ENCODE measurements around the gene OPA1.

OPA1 gene

GRCh38 chr3:193641440-193641775 lies 48.4 kb downstream of the OPA1 start:
- in situ Hi-C loops (cut with MboI; ENCODE audit: low sequenced_read_pairs) = no loop called here

- in situ Hi-C loops (cut with MboI; ENCODE audit: low sequenced_read_pairs) = no loop called here
These were observed 52.8 kb downstream of the OPA1 start for GRCh38 chr3:193645806-193646205.

GRCh38 chr3:193648542-193649076 lies 55.6 kb downstream of the OPA1 start:
- in situ Hi-C loops (cut with MboI; ENCODE audit: low sequenced_read_pairs) = no loop called here

- in situ Hi-C loops (cut with MboI; ENCODE audit: low sequenced_read_pairs) = loop anchor here (25.0 kb wide), 1 partner anchor 662 kb away; no protein-coding TSS in a partner anchor
These were observed 57.6 kb downstream of the OPA1 start for GRCh38 chr3:193650585-193650984.

GRCh38 chr3:193655831-193656433 lies 62.9 kb downstream of the OPA1 start:
- in situ Hi-C loops (cut with MboI; ENCODE audit: low sequenced_read_pairs) = loop anchor here (25.0 kb wide), 1 partner anchor 656 kb away; no protein-coding TSS in a partner anchor

GRCh38 chr3:193656445-193656844 lies 63.4 kb downstream of the OPA1 start:
- in situ Hi-C loops (cut with MboI; ENCODE audit: low sequenced_read_pairs) = loop anchor here (25.0 kb wide), 1 partner anchor 656 kb away; no protein-coding TSS in a partner anchor

- in situ Hi-C loops (cut with MboI; ENCODE audit: low sequenced_read_pairs) = loop anchor here (25.0 kb wide), 1 partner anchor 655 kb away; no protein-coding TSS in a partner anchor
These were observed 63.9 kb downstream of the OPA1 start for GRCh38 chr3:193656878-193657282.

GRCh38 chr3:193660171-193660570 lies 67.2 kb downstream of the OPA1 start:
- in situ Hi-C loops (cut with MboI; ENCODE audit: low sequenced_read_pairs) = loop anchor here (25.0 kb wide), 1 partner anchor 652 kb away; no protein-coding TSS in a partner anchor

GRCh38 chr3:193660698-193661411 lies 67.8 kb downstream of the OPA1 start:
- in situ Hi-C loops (cut with MboI; ENCODE audit: low sequenced_read_pairs) = loop anchor here (25.0 kb wide), 1 partner anchor 651 kb away; no protein-coding TSS in a partner anchor

- in situ Hi-C loops (cut with MboI; ENCODE audit: low sequenced_read_pairs) = loop anchor here (25.0 kb wide), 1 partner anchor 649 kb away; no protein-coding TSS in a partner anchor
These were observed 69.8 kb downstream of the OPA1 start for GRCh38 chr3:193662757-193663322.

GRCh38 chr3:193665370-193665989 lies 72.5 kb downstream of the OPA1 start:
- in situ Hi-C loops (cut with MboI; ENCODE audit: low sequenced_read_pairs) = loop anchor here (25.0 kb wide), 1 partner anchor 647 kb away; no protein-coding TSS in a partner anchor

- in situ Hi-C loops (cut with MboI; ENCODE audit: low sequenced_read_pairs) = loop anchor here (25.0 kb wide), 1 partner anchor 638 kb away; no protein-coding TSS in a partner anchor
These were observed 80.8 kb downstream of the OPA1 start for GRCh38 chr3:193673845-193674244.

- in situ Hi-C loops (cut with MboI; ENCODE audit: low sequenced_read_pairs) = loop anchor here (25.0 kb wide), 1 partner anchor 638 kb away; no protein-coding TSS in a partner anchor
These were observed 81.7 kb downstream of the OPA1 start for GRCh38 chr3:193674714-193675113.

- in situ Hi-C loops (cut with MboI; ENCODE audit: low sequenced_read_pairs) = no loop called here
These were observed 84.7 kb downstream of the OPA1 start for GRCh38 chr3:193677734-193678133.

GRCh38 chr3:193680220-193680619 lies 87.2 kb downstream of the OPA1 start:
- in situ Hi-C loops (cut with MboI; ENCODE audit: low sequenced_read_pairs) = no loop called here

GRCh38 chr3:193681631-193682030 lies 88.6 kb downstream of the OPA1 start:
- in situ Hi-C loops (cut with MboI; ENCODE audit: low sequenced_read_pairs) = no loop called here

- in situ Hi-C loops (cut with MboI; ENCODE audit: low sequenced_read_pairs) = no loop called here
These were observed 93.9 kb downstream of the OPA1 start for GRCh38 chr3:193686665-193687483.

- in situ Hi-C loops (cut with MboI; ENCODE audit: low sequenced_read_pairs) = no loop called here
These were observed 96.1 kb downstream of the OPA1 start for GRCh38 chr3:193688834-193689714.

GRCh38 chr3:193693774-193694173 lies 100.8 kb downstream of the OPA1 start:
- in situ Hi-C loops (cut with MboI; ENCODE audit: low sequenced_read_pairs) = no loop called here

All from HL-60/S4 treated with phorbol 12-myristate 13-acetate at 8.2 ng/mL for 4 days and 3 days (cell line).